HL-60 (cell line): ENCODE measurements around the gene CDC37L1.

ENCODE experiments used
- DNase-seq, 2 experiments: peaks; one replicate each; pipeline ENCODE4 v3.0.0-alpha.2; 2010 to 2020; ENCODE audit warnings: low read depth in 1 of 2, low spot score in 1 of 2
- H3K27ac ChIP-seq: fragments of 250-450 bp; sonication (Bioruptor Pico); replicated peaks from 2 replicates; pipeline ENCODE4 v1.5.1; 2020; ENCODE audit warnings: mild to moderate bottlenecking, moderate library complexity
- H3K27me3 ChIP-seq: fragments of 250-450 bp; sonication (Bioruptor Pico); 2 replicates; pipeline ENCODE4 v1.5.1; 2021; ENCODE audit warnings: mild to moderate bottlenecking, moderate library complexity; ENCODE audit not compliant: insufficient read depth, poor library complexity, severe bottlenecking
- H3K4me3 ChIP-seq: replicated peaks from 2 replicates; pipeline ENCODE4 v1.5.1; 2011; ENCODE audit warnings: mild to moderate bottlenecking, control low read depth, low read length; ENCODE audit not compliant: insufficient read depth
- CTCF ChIP-seq: IDR thresholded peaks from one replicate; pipeline ENCODE4 v1.5.1; 2011; ENCODE audit warnings: low read length, control low read depth, inconsistent platforms; ENCODE audit not compliant: insufficient read depth
- GABPA ChIP-seq: IDR thresholded peaks from 2 replicates; pipeline ENCODE4 v1.6.1; 2012; ENCODE audit warnings: low read depth
- POLR2AphosphoS5 ChIP-seq: IDR thresholded peaks from 2 replicates; pipeline ENCODE4 v1.6.1; 2012; ENCODE audit warnings: low read depth
- SPI1 ChIP-seq: IDR thresholded peaks from 2 replicates; pipeline ENCODE4 v1.6.1; 2012; ENCODE audit warnings: low read depth, mild to moderate bottlenecking, borderline replicate concordance
- TF ChIP-seq, protein P1 (sequence below): IDR thresholded peaks from 2 replicates; pipeline ENCODE4 v1.6.1; 2012; ENCODE audit warnings: low read depth; ENCODE audit not compliant: insufficient replicate concordance

The CDC37L1 gene

GRCh38 chr9:4717815-4718214, 38.4 kb downstream of the CDC37L1 start:
- TF ChIP-seq GABPA (no peak), POLR2AphosphoS5 (no peak)
- Histone ChIP-seq H3K27me3 (no peaks in the 10 kb centered on the region), H3K4me3 (no peak overlapping the region), H3K27ac (no peak overlapping the region)
- DNase-seq: no peak

DNA sequence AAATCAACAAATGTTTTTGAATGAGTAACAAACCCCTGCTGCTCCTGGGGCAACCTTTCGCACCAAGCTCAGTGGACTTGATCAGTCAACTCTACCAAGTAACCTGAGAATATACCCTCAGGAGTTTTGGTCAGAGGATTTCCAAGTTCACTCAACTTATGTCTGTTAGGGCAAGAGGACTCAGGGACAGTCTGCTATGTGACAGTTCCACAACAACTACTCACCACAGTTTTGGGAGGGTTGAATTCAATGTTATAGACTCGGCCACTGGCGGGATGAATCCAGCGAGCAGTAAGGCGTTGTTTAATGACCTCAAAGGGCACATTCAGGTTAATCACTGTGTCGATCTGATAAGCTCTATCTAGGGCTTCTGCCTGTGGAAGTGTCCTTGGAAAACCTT, 39.5 kb downstream of the CDC37L1 start:
- Histone ChIP-seq H3K27me3 (no peaks in the 10 kb centered on the region), H3K27ac (no peak overlapping the region), H3K4me3 (no peak overlapping the region)
- DNase-seq: no peak
- TF ChIP-seq CTCF (no peak), SPI1 (no peak), GABPA (no peak), POLR2AphosphoS5 (no peak)
- TF ChIP-seq, protein P1, sequence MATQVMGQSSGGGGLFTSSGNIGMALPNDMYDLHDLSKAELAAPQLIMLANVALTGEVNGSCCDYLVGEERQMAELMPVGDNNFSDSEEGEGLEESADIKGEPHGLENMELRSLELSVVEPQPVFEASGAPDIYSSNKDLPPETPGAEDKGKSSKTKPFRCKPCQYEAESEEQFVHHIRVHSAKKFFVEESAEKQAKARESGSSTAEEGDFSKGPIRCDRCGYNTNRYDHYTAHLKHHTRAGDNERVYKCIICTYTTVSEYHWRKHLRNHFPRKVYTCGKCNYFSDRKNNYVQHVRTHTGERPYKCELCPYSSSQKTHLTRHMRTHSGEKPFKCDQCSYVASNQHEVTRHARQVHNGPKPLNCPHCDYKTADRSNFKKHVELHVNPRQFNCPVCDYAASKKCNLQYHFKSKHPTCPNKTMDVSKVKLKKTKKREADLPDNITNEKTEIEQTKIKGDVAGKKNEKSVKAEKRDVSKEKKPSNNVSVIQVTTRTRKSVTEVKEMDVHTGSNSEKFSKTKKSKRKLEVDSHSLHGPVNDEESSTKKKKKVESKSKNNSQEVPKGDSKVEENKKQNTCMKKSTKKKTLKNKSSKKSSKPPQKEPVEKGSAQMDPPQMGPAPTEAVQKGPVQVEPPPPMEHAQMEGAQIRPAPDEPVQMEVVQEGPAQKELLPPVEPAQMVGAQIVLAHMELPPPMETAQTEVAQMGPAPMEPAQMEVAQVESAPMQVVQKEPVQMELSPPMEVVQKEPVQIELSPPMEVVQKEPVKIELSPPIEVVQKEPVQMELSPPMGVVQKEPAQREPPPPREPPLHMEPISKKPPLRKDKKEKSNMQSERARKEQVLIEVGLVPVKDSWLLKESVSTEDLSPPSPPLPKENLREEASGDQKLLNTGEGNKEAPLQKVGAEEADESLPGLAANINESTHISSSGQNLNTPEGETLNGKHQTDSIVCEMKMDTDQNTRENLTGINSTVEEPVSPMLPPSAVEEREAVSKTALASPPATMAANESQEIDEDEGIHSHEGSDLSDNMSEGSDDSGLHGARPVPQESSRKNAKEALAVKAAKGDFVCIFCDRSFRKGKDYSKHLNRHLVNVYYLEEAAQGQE: no peak

GRCh38 chr9:4721736-4722135, 42.4 kb downstream of the CDC37L1 start:
- TF ChIP-seq, protein P1: no peak
- TF ChIP-seq CTCF (no peak), POLR2AphosphoS5 (no peak), SPI1 (no peak), GABPA (no peak)
- DNase-seq: no peak

DNA sequence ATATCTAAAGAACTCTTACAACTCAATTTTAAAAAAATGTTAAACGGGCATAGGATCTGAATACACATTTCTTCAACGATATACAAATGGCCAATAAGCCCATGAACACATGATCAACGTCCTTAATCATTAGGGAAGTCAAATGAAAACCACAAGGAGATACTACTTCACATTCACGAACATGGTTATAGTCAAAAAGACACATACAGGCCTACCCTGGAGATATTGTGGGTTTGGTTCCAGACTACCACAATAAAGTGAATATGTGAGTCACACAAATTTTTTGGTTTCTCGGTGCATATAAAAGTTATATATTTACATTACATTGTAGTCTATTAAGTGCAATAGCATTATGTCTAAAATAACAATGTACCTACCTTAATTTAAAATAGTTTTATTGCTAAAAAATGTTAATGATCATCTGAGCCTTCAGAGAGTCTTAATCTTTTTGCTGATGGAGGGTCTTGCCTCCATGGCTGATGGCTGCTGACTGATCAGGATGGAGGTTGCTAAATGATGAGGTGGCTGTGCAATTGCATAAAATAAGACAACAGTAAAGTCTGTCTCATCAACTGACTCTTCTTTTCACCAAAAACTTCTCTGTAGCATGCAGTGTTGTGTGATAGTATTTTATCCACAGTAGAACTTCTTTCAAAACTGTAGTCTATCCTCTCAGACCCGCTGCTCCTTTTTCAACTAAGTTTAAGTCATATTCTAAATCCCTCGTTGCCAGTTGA, 46.5 kb downstream of the CDC37L1 start:
- no peak for DNase-seq
- TF ChIP-seq, protein P1: no peak
- no peak for TF ChIP-seq POLR2AphosphoS5
- TF ChIP-seq GABPA: no peak
- Histone ChIP-seq H3K27me3 (no peaks in the 10 kb centered on the region), H3K4me3 (no peak overlapping the region), H3K27ac (no peak overlapping the region)

More at GRCh38 chr9:4721736-4722135, 42.4 kb downstream of the CDC37L1 start:
- Histone ChIP-seq H3K27me3 (no peaks in the 10 kb centered on the region), H3K27ac (no peak overlapping the region), H3K4me3 (no peak overlapping the region)
